Peyer's patch (tissue), 4 donors: ENCODE data around the gene HEYL.

Source experiments
- CTCF ChIP-seq, 6 experiments: fragments of 450-650 bp in 4 of 6; fragments of 200-600 bp in 2 of 6; sonication (generic) in 1 of 6; IDR thresholded peaks; one replicate each; pipeline ENCODE4 v1.5.1; 2017 to 2019; ENCODE audit warnings: antibody characterized with exemption in 6 of 6, mild to moderate bottlenecking in 3 of 6, moderate library complexity in 1 of 6
- POLR2A ChIP-seq, 2 donors: fragments of 450-650 bp; IDR thresholded peaks; one replicate each; pipeline ENCODE4 v1.5.1; 2017; ENCODE audit warnings: antibody characterized with exemption in 2 of 2, mild to moderate bottlenecking in 2 of 2, moderate library complexity in 2 of 2

- TF ChIP-seq POLR2A (IDR thresholded peaks at IDR 0.05) (no peak), CTCF (IDR thresholded peaks at IDR 0.05) (no peak)
Observed at GRCh38 chr1:39652554-39652953, 13.1 kb upstream of the HEYL start.
